ENCODE measurements around the gene ACTRT2. TPM values are rescaled to one million over a fixed set of nuclear protein-coding genes. Genes with fewer than 3 reads are reported as not detected.

ACTRT2 gene
- total RNA-seq: not detected

DNA sequence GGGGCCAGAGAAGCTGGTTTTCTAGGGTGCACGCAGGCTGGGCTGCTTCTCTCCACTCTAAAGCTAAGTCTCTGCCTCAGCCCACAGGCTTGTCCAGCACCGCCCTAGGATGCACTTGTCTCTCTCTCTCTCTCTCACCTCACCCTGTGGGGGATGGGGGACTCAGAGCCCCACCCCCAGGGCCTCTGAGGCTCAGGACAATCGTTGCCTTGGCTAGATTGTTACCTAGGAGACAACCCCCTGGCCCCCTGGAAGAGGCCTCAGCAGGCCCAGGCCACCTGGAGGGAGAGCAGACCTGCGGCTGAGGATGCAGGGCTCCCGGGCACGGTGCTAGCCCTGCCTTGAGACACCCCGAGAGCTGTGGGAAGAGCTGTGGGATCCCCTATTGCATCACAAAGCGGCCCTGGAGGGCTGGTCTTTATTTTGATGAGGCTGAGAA lies at the start of gene ACTRT2:
TSS of gene ACTRT2 (plus strand) at position 235 of the 439 bp plus-strand sequence. CDS start 220 bp downstream, outside the sequence.

DNA sequence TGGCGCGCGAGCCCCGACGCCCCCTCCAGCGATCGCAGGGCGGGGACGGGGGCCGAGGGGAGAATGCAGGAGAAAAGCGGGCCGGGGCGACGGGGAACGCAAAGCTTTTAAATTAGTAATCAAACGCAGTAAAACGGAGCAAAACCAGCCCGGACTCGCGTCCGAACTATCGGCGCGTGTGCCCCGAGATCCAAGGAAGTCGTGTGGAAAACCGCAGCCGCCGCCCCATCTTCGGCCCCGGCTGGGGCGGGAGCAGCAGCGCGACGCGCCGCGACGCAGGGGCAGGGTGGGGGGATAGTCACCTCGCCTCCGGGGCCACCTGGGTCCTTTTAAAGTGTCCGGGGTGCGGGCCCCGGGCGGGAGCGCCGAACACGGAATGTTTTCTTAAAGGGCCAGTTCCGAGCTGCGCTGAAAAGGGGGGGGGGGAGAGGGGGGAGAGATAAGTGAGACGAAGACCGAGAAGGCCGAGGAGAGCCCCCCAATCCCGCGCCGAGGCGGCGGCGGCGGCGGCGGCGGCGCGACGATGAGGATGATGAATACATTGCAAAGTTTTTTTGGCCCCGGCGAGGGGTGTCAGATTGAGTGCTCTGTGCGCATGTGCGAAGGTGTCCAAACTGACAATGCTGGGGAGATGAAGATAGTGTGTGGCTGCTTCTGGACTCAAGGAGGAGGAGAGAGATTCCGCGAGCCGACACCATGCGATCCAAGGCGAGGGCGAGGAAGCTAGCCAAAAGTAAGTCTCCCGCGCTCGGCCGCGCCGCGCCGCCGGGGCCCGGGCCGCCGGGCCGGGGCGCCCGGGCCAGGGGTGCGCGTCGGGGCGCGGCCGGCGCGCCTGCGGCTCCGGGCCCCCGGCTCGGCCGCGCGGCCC lies 47.5 kb downstream of the ACTRT2 start, which contains the start of gene PRDM16:
TSS of gene PRDM16 (plus strand) at position 640 of the 868 bp plus-strand sequence. CDS start at position 697, 57 bp downstream.

Other genes starting within 250 kb of the ACTRT2 start
- gene TTC34, start 219.8 kb upstream of the ACTRT2 start, total RNA-seq: 0.27 TPM
- gene PRDM16, start 47.7 kb downstream of the ACTRT2 start, total RNA-seq: 13.5 TPM